Inflammatory macrophage treated with lipopolysaccharide for 1 hour (primary cell): ENCODE measurements around the gene GRXCR2.
A peak's percentile ranks its signal among the peaks of the same experiment; 100 is the strongest.
"Not testable (repeated sequence)": the region's sequence is repeated elsewhere in the genome, so short reads cannot be mapped to it uniquely, and the experiment has no call there.

Experiments
- DNase-seq, 2 donors: peaks; one replicate each; pipeline ENCODE4 v3.0.0-alpha.2; 2020 to 2022

The GRXCR2 gene

DNA sequence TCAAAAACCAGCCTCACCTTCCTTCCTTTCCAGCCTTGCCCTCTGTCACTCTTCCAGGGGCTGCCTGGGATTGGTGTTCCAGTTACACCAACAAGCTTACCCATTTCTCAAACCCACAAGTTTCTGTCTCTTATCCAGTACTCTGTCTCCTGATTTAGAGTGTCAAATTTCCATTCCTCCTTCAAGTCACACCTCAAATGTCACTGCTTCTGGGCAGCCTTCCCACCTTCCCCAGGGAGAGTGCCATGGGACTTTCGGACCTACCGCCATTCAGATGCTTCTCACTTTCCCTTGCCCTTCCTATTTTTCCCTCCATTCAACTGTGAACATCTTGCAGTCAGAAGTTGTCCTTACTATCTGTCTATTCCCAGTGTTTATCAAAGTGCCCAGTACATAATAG, 2.0 kb upstream of the GRXCR2 start:
- DNase-seq = no peak

- no peak for DNase-seq
Observed at GRCh38 chr5:145872486-145872885, 328 bp downstream of the GRXCR2 start.

DNA sequence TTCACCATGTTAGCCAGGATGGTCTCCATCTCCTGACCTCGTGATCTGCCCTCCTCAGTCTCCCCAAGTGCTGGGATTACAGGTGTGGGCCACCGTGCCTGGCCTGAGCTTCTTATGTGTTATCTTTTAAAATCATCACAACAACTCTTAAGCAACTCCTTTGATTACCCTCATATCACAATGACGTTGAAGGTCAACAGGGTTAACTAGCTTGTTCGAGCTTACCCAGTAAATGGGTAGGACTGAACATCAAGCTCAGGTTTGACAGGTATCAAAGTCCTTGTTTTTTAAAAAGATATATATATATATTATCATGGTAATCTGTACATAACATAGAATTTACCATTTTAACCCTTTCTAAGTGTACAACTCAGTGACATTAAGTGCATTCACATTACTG, 3.1 kb downstream of the GRXCR2 start:
- DNase-seq = no peak

- no peak for DNase-seq
Observed at GRCh38 chr5:145867806-145868205, 5.0 kb downstream of the GRXCR2 start.

DNA sequence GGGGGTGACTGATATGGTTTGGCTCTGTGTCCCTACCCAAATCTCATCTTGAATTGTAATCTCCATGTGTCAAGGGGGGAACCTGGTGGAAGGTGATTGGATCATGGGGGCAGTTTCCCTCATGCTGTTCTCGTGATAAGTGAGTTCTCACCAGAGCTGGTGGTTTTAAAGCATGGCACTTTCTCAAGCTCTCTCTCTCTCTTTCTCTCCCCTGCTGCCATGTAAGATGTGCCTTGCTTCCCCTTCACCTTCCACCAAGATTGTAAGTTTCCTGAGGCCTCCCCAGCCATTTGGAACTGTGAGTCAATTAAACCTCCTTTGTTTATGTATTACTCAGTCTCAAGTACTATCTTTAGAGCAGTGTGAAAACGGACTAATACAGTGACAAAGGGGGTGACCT, 8.4 kb downstream of the GRXCR2 start:
- DNase-seq = not testable (repeated sequence)

GRCh38 chr5:145863003-145863402, 9.8 kb downstream of the GRXCR2 start:
- no peak for DNase-seq

DNA sequence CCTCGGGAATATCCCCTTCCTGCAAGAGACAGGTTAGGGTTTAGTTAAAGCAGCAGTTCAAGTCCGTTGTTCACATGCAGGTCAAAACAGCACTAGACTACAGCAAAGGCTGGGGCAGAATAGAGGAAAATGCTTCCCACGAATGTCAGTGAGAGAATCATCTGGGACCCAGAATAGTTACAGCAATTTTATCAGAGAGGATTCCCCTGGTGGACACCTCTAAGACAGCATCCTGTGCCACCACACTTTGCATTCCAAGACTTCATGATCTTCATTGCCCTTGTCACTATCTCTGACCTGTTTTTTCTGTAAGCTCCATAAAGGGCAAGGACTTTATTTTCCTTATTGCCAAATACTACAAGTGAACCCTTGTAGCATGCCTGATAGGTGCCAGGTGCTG, 12.9 kb downstream of the GRXCR2 start:
- no peak for DNase-seq

- DNase-seq = no peak
Observed at GRCh38 chr5:145859453-145859852, 13.4 kb downstream of the GRXCR2 start.

DNA sequence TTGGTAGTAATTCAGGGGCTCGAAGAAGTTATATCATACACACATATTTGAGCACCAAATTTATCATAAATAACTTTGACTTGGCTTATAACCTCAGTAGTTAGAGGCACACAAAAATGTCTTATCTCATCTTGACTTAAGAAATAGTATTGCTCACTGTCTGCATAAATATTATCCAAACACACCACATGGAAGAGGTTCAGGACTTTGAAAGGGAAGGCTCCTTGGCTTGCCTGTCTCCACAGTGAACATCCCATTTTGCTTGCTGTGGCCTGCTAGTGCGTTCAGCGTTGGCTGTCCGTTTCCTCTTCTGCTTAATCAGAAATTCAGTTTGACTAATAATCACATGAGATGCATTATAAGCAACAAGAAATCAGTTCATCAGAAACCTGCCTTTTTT, 13.9 kb downstream of the GRXCR2 start:
- peak in 1 of 2 donors; percentile 48 for DNase-seq

DNA sequence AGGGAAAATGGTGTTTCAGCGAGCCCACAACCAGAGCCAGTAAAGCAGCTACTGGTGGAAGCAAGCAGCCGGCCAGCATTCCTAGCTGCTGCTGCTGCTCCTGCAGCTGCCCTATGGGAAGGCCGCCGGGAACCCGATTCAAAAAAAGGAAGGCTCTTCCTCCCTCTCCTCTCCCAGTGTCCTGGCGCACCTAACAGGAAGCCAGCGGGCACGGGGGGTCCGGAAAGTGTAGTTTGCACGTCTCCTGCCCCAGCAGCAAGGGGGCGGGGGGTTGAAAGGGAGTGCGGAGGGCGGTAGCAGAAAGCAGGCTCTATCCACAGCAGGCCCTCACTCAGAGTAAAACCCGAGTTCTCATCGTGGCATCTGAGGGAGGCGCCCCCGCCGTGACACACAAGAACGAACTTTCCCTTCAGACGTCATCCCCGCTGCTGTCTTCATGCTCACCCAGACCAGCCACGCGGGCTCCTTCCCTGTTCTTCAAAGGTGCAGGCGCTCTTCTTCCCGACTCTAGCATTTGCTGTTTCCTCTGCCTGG, 16.5 kb downstream of the GRXCR2 start:
- DNase-seq = peak; percentile 73 to 82

GRCh38 chr5:145855763-145856267, 17.0 kb downstream of the GRXCR2 start:
- DNase-seq = no peak

GRCh38 chr5:145854651-145855258, 18.1 kb downstream of the GRXCR2 start:
- DNase-seq = peak; percentile 34 to 72

DNA sequence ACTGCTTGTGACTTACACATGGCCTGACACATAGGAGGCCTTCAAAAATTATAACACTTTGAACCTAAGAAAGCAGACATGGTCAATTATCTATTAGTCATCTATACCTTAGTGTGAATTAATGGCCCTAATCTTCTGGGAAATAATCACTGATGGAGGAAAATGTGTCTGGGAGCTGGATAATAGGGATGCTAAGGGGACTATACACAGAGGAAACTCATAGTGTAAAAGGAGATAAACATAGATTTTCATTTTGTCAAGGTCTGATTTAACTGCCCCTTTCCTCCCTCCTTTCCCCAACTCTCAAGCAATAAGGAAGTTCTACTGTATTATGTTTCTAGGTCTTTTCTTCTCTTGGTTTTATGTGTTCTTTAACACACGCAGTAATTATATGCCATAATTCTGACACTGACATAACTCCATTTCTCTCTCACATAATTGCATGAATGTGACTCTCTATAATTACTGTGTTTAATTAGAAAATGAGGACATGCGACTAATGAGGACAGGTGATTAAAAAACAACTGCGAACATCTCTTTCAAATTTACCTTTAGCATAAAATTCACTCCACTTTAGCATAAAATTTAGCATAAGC, 18.9 kb downstream of the GRXCR2 start:
- DNase-seq = no peak

DNA sequence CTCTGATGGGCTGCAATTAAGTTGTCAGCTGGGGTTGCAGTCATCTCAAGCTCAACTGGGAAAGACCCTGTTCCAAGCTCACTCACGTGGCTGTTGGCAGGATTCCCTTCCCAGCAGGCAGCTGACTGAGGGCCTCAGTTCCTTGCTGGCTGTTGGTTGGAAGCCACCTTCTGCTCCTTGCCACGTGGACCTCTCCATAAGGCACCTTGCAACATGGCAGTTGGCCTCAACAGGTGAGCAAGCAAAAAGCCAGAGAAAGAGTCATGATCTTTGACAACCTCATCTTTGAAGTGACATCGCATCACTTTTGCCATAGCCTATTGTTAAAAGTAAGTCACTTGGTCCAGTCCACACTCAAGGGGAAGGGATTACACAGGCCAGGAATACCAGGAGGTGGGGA, 19.8 kb downstream of the GRXCR2 start:
- DNase-seq = no peak

DNA sequence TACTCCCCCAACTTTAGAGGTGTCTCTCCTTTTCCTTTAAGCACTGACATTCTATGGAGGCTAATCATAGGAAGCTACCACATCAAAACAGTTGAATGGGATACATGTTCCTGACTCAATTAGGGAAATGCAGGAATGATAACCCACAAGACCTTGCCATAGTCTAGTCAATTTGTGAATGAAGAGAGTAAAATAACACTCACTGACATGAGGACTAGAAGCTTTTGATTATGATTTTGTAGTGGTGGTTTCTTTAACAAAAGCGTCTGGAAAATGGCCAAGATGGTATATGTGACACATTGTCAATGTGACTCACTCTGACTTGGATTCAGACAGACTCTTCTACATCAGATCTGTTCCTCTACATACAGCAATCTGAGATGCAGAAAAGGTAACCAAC, 24.0 kb downstream of the GRXCR2 start:
- no peak for DNase-seq

DNA sequence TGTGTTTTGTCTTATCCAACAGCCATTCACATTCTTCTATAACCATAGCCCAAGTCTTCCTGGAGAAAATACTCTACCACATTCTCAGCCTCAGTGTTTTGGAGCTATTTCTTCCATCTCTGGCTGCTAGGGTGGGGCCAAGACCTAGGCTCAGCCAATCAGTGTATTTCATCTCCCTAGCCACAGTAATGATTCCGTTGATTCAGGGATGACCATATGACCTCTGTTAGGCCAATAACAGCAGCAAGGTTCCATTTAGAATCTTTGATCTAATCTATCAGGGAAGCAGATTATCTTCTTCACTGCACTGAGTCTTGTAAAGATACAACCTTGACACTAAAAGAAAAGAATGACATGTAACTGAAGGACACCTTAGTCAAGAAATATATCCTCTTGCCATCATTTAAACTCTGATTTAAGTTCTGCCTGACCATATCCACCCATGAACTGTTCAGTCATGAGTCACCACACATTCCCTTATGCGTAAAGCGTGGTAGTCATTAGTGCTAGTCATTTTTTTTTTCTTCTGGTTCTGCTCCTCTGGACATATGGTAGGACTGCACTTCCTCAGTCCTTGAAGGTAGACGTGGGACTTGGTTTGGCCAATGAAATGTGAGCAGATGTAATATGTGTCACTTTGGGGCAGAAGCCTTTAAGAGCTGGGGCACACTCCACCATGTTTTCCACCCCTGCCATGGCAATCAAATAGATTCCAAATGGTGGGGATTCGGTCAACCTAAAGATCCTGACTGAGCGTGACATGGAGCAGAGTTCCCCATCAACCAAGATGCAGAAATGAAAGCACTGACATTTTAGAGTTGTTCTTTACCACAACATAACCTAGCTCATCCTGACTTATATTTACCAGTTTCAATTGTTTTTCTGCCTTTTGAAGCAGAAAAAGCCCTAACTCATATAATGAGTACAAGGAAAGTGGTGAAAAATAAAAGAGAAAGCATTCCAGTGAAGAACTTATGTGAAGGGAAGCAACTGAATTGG, 25.0 kb downstream of the GRXCR2 start:
- DNase-seq = no peak

DNA sequence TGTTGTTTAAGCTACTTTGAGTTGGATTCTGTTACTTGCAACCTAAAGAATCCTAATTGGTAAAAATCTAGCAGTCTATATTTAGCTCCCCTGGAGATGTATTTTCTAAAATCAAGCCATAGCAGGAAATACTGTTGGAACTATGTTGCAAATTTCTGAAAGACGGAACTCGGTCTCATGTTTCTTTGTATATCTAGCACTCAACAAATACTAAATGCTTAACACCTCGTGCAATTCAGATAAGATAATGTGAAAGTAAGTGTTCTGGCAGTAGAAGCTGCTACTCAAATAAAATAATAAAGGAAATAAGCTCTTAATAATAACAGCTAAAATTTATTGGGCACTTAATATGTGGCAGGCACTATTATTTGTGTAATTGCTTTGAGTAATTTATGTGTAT, 26.7 kb downstream of the GRXCR2 start:
- no peak for DNase-seq

DNA sequence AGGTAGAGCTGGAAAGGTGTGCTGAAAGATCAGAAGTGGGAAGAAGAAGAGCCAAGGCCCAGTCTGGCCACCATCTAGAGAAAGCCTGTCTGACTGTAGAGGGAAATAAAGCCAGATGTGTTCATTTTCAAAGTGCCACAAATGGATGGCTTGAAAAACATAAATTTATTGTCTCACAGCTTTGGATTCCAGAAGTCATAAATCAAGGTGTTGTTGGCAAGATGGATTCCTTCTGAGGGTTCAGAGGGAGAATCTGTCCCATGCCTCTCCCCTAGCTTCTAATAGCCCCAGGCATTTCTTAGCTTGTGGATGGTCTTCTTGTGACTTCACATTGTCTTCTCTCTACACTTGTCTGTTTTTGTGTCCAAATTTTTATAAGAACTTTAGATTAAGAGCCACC, 31.5 kb downstream of the GRXCR2 start:
- DNase-seq = no peak

- DNase-seq = no peak
Observed at GRCh38 chr5:145840458-145841132, 32.2 kb downstream of the GRXCR2 start.

GRCh38 chr5:145838276-145838675, 34.5 kb downstream of the GRXCR2 start:
- DNase-seq = no peak

DNA sequence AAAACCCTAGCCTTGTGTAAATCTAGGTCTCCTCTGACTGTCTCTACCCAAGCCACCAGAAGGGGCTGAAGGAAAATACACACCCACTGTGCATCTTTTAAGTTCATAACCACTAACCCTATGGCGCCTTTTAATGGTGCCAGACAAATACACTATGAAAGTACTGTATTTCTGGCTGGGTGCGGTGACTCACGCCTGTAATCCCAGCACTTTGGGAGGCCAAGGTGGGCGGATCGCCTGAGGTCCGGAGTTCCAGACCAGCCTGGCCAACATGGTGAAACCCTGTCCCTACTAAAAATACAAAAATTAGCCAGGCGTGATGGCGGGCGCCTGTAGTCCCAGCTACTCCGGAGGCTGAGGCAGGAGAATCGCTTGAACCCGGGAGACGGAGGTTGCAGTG, 36.6 kb downstream of the GRXCR2 start:
- DNase-seq = not testable (repeated sequence)

DNA sequence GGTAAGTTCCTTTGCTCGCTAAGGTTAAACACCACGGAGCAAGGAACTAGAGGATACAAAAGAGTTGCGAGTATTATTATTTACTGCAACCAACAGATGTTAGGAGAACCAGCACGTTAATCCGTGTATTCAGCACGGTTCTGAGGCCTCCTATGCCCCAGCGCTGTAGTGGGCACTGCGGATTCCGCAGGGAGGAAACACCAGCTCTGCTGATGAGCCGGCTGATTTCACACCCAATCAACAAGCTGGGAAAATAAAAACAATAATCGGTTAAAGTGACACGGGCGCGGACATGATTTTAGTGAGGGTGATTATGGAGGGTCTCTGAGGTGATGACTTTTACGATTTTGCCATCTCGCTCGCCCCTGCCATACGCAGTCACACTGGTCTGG, 37.0 kb downstream of the GRXCR2 start:
- no peak for DNase-seq
